Diencephalon (tissue), 1 donor: Measurements from ENCODE around the gene CD44. TPM values are rescaled to one million over a fixed set of nuclear protein-coding genes. Genes with fewer than 3 reads are reported as not detected.

Experiments
- total RNA-seq: library from RNA; depleted of rRNA; stranded (reverse); fragments of >200 nt; gene quantifications from one replicate; pipeline ENCODE4 v1.2.3, GENCODE V29; 2014

CD44 gene
- 16.4 TPM for total RNA-seq

GRCh38 chr11:35138943-35139721 lies at the start of gene CD44:
TSS of gene CD44 (plus strand) at chr11:35139171. CDS start at chr11:35139304, 133 bp downstream.

Other genes starting within 250 kb of the CD44 start
- 27.9 TPM for gene APIP, start 222.8 kb upstream of the CD44 start, total RNA-seq
- gene PDHX, start 222.6 kb upstream of the CD44 start, total RNA-seq: 57.2 TPM